PC-3 (cell line): ENCODE data around the gene C1orf141. TPM values are rescaled to one million over a fixed set of nuclear protein-coding genes. Genes with fewer than 3 reads are reported as not detected.

Experiments used
- ATAC-seq: fragments of 200-7000 bp; cut with Tn5 transposase; 2 replicates; pipeline ENCODE4 v1.9.1; 2020; ENCODE audit warnings: mild to moderate bottlenecking, moderate library complexity
- BruUV-seq: library from RNA; stranded (reverse); fragments of 400-500 nt; replicated peaks from 2 replicates; lab custom pipeline; 2021; lab: Mats Ljungman, UMichigan
- CTCF ChIA-PET: fragments of 300-600 bp; sonication (Branson Sonifier 250); formaldehyde crosslinking; loops from one replicate; lab custom pipeline; 2022; ENCODE audit warnings: antibody characterized with exemption; lab: Charles Lee
- POLR2A ChIA-PET: fragments of 300-600 bp; sonication (Branson Sonifier 250); formaldehyde crosslinking; loops from one replicate; lab custom pipeline; 2022; ENCODE audit warnings: antibody characterized with exemption; ENCODE audit not compliant: unreplicated experiment; lab: Charles Lee
- DNase-seq: peaks from one replicate; pipeline ENCODE4 v3.0.0-alpha.2; 2015
- H2AFZ ChIP-seq: fragments of 300-600 bp; sonication (generic); 2 replicates; pipeline ENCODE4 v1.6.0; 2016; ENCODE audit warnings: antibody characterized with exemption, low read length
- H3F3A ChIP-seq: fragments of 300-600 bp; sonication (generic); one replicate; pipeline ENCODE4 v1.6.0; 2017; ENCODE audit warnings: antibody characterized with exemption, low read length, control low read depth, mild to moderate bottlenecking; ENCODE audit not compliant: unreplicated experiment
- H3K27ac ChIP-seq: fragments of 300-600 bp; sonication (generic); 2 replicates; pipeline ENCODE4 v1.5.1; 2016; ENCODE audit warnings: mild to moderate bottlenecking, low read length
- H3K27me3 ChIP-seq: fragments of 300-600 bp; sonication (generic); 2 replicates; pipeline ENCODE4 v1.6.1; 2016; ENCODE audit warnings: low read length, mixed read lengths
- H3K36me3 ChIP-seq: fragments of 300-600 bp; sonication (generic); 2 replicates; pipeline ENCODE4 v1.6.1; 2016; ENCODE audit warnings: low read depth, mixed run types, low read length, mixed read lengths
- H3K4me1 ChIP-seq: fragments of 300-600 bp; sonication (generic); 2 replicates; pipeline ENCODE4 v1.5.1; 2016; ENCODE audit warnings: low read length; ENCODE audit not compliant: insufficient read depth
- H3K4me2 ChIP-seq: fragments of 300-600 bp; sonication (generic); 2 replicates; pipeline ENCODE4 v1.6.0; 2016; ENCODE audit warnings: low read length
- H3K4me3 ChIP-seq: fragments of 300-600 bp; sonication (generic); 2 replicates; pipeline ENCODE4 v1.5.1; 2016; ENCODE audit warnings: mild to moderate bottlenecking, low read length, mixed read lengths
- H3K79me2 ChIP-seq: fragments of 300-600 bp; sonication (generic); 2 replicates; pipeline ENCODE4 v1.6.1; 2017; ENCODE audit warnings: low read length, mixed read lengths
- H3K9ac ChIP-seq: fragments of 300-600 bp; sonication (generic); 2 replicates; pipeline ENCODE4 v1.6.0; 2016; ENCODE audit warnings: mild to moderate bottlenecking, low read length
- H3K9me2 ChIP-seq: fragments of 300-600 bp; sonication (generic); replicated peaks from 2 replicates; pipeline ENCODE4 v1.6.1; 2016; ENCODE audit warnings: mixed run types, low read length, mixed read lengths
- H3K9me3 ChIP-seq: fragments of 300-600 bp; sonication (generic); 2 replicates; pipeline ENCODE4 v1.6.1; 2016; ENCODE audit warnings: low read length, mixed read lengths
- H4K20me1 ChIP-seq: fragments of 300-600 bp; sonication (generic); 2 replicates; pipeline ENCODE4 v1.6.1; 2016; ENCODE audit warnings: low read length, mixed read lengths
- EZH2 ChIP-seq: fragments of 300-600 bp; sonication (generic); IDR thresholded peaks from one replicate; pipeline ENCODE4 v1.6.1; 2017; ENCODE audit warnings: antibody characterized with exemption, mild to moderate bottlenecking, low read length; ENCODE audit not compliant: unreplicated experiment
- EZH2phosphoT487 ChIP-seq: fragments of 300-600 bp; sonication (generic); IDR thresholded peaks from 2 replicates; pipeline ENCODE4 v1.6.1; 2018; ENCODE audit warnings: mild to moderate bottlenecking, antibody characterized with exemption, low read length, borderline replicate concordance
- intact Hi-C: fragments of 100-400 bp; cut with micrococcal nuclease; formaldehyde crosslinking; loops from 2 replicates; pipeline ENCODE4 v1.9.0; 2023
- total RNA-seq: library from RNA; depleted of rRNA; stranded (reverse); fragments of >200 nt; gene quantifications from 2 replicates; pipeline ENCODE4 v1.2.3, GENCODE V29; 2014; rRNA removed
- TF ChIP-seq, protein P1 (sequence below): fragments of 300-600 bp; sonication (generic); conservative IDR thresholded peaks from 2 replicates; pipeline ENCODE4 v1.5.1; 2017; ENCODE audit warnings: antibody characterized with exemption, low read depth, mild to moderate bottlenecking, low read length

C1orf141 gene
- total RNA-seq, 1 experiment from 2014 or later, result not detected

- TF ChIP-seq EZH2phosphoT487, result no peak
- TF ChIP-seq, protein P1, sequence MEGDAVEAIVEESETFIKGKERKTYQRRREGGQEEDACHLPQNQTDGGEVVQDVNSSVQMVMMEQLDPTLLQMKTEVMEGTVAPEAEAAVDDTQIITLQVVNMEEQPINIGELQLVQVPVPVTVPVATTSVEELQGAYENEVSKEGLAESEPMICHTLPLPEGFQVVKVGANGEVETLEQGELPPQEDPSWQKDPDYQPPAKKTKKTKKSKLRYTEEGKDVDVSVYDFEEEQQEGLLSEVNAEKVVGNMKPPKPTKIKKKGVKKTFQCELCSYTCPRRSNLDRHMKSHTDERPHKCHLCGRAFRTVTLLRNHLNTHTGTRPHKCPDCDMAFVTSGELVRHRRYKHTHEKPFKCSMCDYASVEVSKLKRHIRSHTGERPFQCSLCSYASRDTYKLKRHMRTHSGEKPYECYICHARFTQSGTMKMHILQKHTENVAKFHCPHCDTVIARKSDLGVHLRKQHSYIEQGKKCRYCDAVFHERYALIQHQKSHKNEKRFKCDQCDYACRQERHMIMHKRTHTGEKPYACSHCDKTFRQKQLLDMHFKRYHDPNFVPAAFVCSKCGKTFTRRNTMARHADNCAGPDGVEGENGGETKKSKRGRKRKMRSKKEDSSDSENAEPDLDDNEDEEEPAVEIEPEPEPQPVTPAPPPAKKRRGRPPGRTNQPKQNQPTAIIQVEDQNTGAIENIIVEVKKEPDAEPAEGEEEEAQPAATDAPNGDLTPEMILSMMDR, result no peak
- TF ChIP-seq EZH2, result no peak
- Histone ChIP-seq H2AFZ (no peak overlapping the region), H4K20me1 (no peaks in the 10 kb centered on the region), H3F3A (no peaks in the 10 kb centered on the region), H3K9ac (no peak overlapping the region), H3K27me3 (no peaks in the 10 kb centered on the region), H3K4me3 (no peak overlapping the region), H3K36me3 (peaks cover 18% of the 10 kb centered on the region; the same call in 1 of the 2 replicates), H3K27ac (no peak overlapping the region), H3K4me2 (no peak overlapping the region), H3K9me3 (no peaks in the 10 kb centered on the region), H3K4me1 (no peaks in the 10 kb centered on the region), H3K9me2 (no peaks in the 10 kb centered on the region), H3K79me2 (no peaks in the 10 kb centered on the region)
- intact Hi-C loops, result no loop called here
- no TSS peak for BruUV-seq
- ChIA-PET CTCF (no interaction called here), POLR2A (no interaction called here)
- ATAC-seq (no peak; the same call in 1 of the 2 replicates), DNase-seq (no peak)
These were observed 90.0 kb downstream of the C1orf141 start for GRCh38 chr1:67044631-67045270.

DNA sequence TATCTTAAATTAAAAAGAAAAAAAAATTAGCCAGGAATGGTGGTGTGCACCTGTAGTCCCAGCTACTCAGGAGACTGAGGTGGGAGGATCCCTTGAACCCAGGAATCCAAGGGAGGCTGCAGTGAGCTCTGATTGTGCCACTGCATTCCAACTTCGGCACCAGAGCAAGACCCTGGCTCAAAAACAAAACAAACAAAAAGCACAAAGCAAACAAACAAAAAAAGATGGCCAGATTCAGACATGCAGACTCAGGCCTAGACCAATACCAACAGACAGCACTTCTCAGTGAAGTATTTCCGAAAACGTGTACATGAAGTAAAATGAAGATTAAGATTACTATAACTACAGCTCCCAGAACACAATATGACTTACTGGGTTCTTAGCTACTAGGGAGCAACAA, 91.4 kb downstream of the C1orf141 start:
- ChIA-PET CTCF (no interaction called here), POLR2A (no interaction called here)
- H3K79me2 ChIP-seq, result no peaks in the 10 kb centered on the region
- no peak for ATAC-seq
- no peaks in the 10 kb centered on the region for H3K27me3 ChIP-seq
- intact Hi-C loops, result no loop called here
- no peak overlapping the region for H2AFZ ChIP-seq
- TF ChIP-seq, protein P1, result no peak
- TF ChIP-seq EZH2 (no peak), EZH2phosphoT487 (no peak)
- no peak overlapping the region for H3K4me2 ChIP-seq
- H3F3A ChIP-seq, result no peaks in the 10 kb centered on the region
- no peak overlapping the region for H3K4me3 ChIP-seq
- H4K20me1 ChIP-seq, result no peaks in the 10 kb centered on the region
- no peaks in the 10 kb centered on the region for H3K9me2 ChIP-seq
- no peak overlapping the region for H3K27ac ChIP-seq
- DNase-seq, result no peak
- no TSS peak for BruUV-seq
- no peak overlapping the region for H3K9ac ChIP-seq
- H3K9me3 ChIP-seq, result no peaks in the 10 kb centered on the region
- no peaks in the 10 kb centered on the region for H3K4me1 ChIP-seq
- peaks cover 18% of the 10 kb centered on the region; the same call in 1 of the 2 replicates for H3K36me3 ChIP-seq

Other genes with a start within 250 kb of the C1orf141 start
- gene DNAI4, start 210.1 kb downstream of the C1orf141 start, total RNA-seq, result 0.46 and 1.6 TPM in 2 replicates
- gene MIER1, start 210.0 kb downstream of the C1orf141 start, total RNA-seq, result 11.5 and 11.8 TPM in 2 replicates
- gene SLC35D1, start 80.8 kb downstream of the C1orf141 start, total RNA-seq, result 5.3 and 6.1 TPM in 2 replicates
- gene IL23R, start 31.5 kb upstream of the C1orf141 start, total RNA-seq, result not detected in 2 replicates
- gene IL12RB2, start 172.9 kb upstream of the C1orf141 start, total RNA-seq, result 0.81 TPM in 1 of 2 replicates, not detected in the other